HepG2 (cell line): ENCODE results near the gene IL17RC. TPM values are rescaled to one million over a fixed set of nuclear protein-coding genes. Genes with fewer than 3 reads are reported as not detected.

Experiments
- ADNP ChIP-seq: sonication (generic); formaldehyde crosslinking; IDR thresholded peaks from 2 replicates; pipeline ENCODE4 v1.4.0; 2020; ENCODE audit warnings: missing genetic modification reagents
- ARID4A ChIP-seq: sonication (generic); formaldehyde crosslinking; IDR thresholded peaks from 2 replicates; pipeline ENCODE4 v1.5.0; 2020; ENCODE audit warnings: mild to moderate bottlenecking, missing genetic modification reagents, borderline replicate concordance
- ARNT2 ChIP-seq: sonication (generic); formaldehyde crosslinking; IDR thresholded peaks from 2 replicates; pipeline ENCODE4 v1.8.0; 2022; ENCODE audit warnings: mild to moderate bottlenecking, low read depth, missing genetic modification reagents, moderate library complexity
- EED ChIP-seq: sonication (generic); formaldehyde crosslinking; IDR thresholded peaks from 2 replicates; pipeline ENCODE4 v1.5.0; 2020; ENCODE audit warnings: mild to moderate bottlenecking, missing genetic modification reagents
- HCFC1 ChIP-seq: fragments of 150-350 bp; IDR thresholded peaks from 2 replicates; pipeline ENCODE4 v1.6.1; 2014; ENCODE audit warnings: low read depth, low read length
- HDAC1 ChIP-seq: sonication (generic); formaldehyde crosslinking; IDR thresholded peaks from 2 replicates; pipeline ENCODE4 v1.5.1; 2020; ENCODE audit warnings: mild to moderate bottlenecking, missing genetic modification reagents
- MLXIP ChIP-seq: sonication (generic); formaldehyde crosslinking; IDR thresholded peaks from 2 replicates; pipeline ENCODE4 v1.9.0; 2021; ENCODE audit warnings: missing genetic modification reagents, borderline replicate concordance
- ZBTB39 ChIP-seq: sonication (generic); formaldehyde crosslinking; IDR thresholded peaks from 2 replicates; pipeline ENCODE4 v1.5.0; 2020; ENCODE audit warnings: missing genetic modification reagents
- ZIK1 ChIP-seq: sonication (generic); formaldehyde crosslinking; IDR thresholded peaks from 2 replicates; pipeline ENCODE4 v1.5.0; 2020; ENCODE audit warnings: mild to moderate bottlenecking, low read depth, missing genetic modification reagents, borderline replicate concordance
- ZNF616 ChIP-seq: sonication (generic); formaldehyde crosslinking; IDR thresholded peaks from 2 replicates; pipeline ENCODE4 v1.5.0; 2020; ENCODE audit warnings: low read depth, mild to moderate bottlenecking, missing genetic modification reagents
- ZNF704 ChIP-seq: sonication (generic); formaldehyde crosslinking; IDR thresholded peaks from 2 replicates; pipeline ENCODE4 v1.8.1; 2023; ENCODE audit warnings: mild to moderate bottlenecking, inconsistent platforms, moderate library complexity, missing genetic modification reagents, borderline replicate concordance
- ZSCAN29 ChIP-seq: sonication (generic); formaldehyde crosslinking; conservative IDR thresholded peaks from 2 replicates; pipeline ENCODE4 v1.4.0; 2020; ENCODE audit warnings: mild to moderate bottlenecking, missing genetic modification reagents
- polyA plus RNA-seq, 8 experiments: library from polyadenylated mRNA; depleted of rRNA in 3 of 8; stranded (reverse) in 7 of 8; unstranded in 1 of 8; fragments of >200 nt; fragmentation: Illumina TruSeq in 4 of 8; extraction: Trizol in 4 of 8; gene quantifications; 2 replicates each; pipeline versions ENCODE4 v1.2.1 to v1.2.3, GENCODE V29; 2011 to 2016; ENCODE audit warnings: low read depth in 4 of 8, missing spikeins in 1 of 8, mixed read lengths in 1 of 8; ENCODE audit not compliant: insufficient read depth in 1 of 8
- total RNA-seq, 5 experiments: library from RNA; depleted of rRNA; stranded (reverse); fragments of >200 nt; fragmentation: Illumina TruSeq; extraction: Trizol; gene quantifications; 2 replicates each; pipeline ENCODE4 v1.2.3, GENCODE V29; 2016; ENCODE audit warnings: low read depth in 1 of 5
- TF ChIP-seq, protein P1 (sequence below): sonication (generic); formaldehyde crosslinking; IDR thresholded peaks from 2 replicates; pipeline ENCODE4 v1.4.0; 2020; ENCODE audit warnings: missing genetic modification reagents

Gene IL17RC
- total and polyA plus RNA-seq, 2 of the 13 experiments (the other 11 are each of a cell fraction or from before 2014, with no cell fraction given) = 20.7 to 24.0 TPM

GRCh38 chr3:9890249-9891071, 26.4 kb upstream of the IL17RC start, which contains the start of gene JAGN1 (continued):
- TF ChIP-seq ADNP (CRISPR knock-in tag) = no peak; the same call in 1 of the 2 replicates
- peak; percentile 79 for TF ChIP-seq ZIK1
- TF ChIP-seq ARID4A = peak; percentile 91
- TF ChIP-seq ZNF616 (CRISPR knock-in tag) = 0 out of 2 replicates have a peak, but pooled peaks have one; percentile 67
- TF ChIP-seq, protein P1, sequence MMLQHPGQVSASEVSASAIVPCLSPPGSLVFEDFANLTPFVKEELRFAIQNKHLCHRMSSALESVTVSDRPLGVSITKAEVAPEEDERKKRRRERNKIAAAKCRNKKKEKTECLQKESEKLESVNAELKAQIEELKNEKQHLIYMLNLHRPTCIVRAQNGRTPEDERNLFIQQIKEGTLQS (CRISPR knock-in tag) = peak; percentile 59; the same call in 1 of the 2 replicates
- TF ChIP-seq ZSCAN29 (CRISPR knock-in tag) = no peak
- peak; percentile 55; the same call in 1 of the 2 replicates for TF ChIP-seq ZBTB39 (CRISPR knock-in tag)
- peak; percentile 95 for TF ChIP-seq ARNT2 (CRISPR knock-in tag)
- TF ChIP-seq HDAC1 (CRISPR knock-in tag) = peak; percentile 87; the same call in 1 of the 2 replicates
- TF ChIP-seq MLXIP = no peak; the same call in 1 of the 2 replicates
- peak; percentile 44; the same call in 1 of the 2 replicates for TF ChIP-seq HCFC1
- TF ChIP-seq ZNF704 (CRISPR knock-in tag) = peak; percentile 95
- TF ChIP-seq EED (CRISPR knock-in tag) = 0 out of 2 replicates have a peak, but pooled peaks have one; percentile 31
